Naive thymus-derived CD8-positive, alpha-beta T cell (primary cell): ENCODE measurements around the gene RCBTB2. TPM values are rescaled to one million over a fixed set of nuclear protein-coding genes. Genes with fewer than 3 reads are reported as not detected.

Source experiments
- ATAC-seq, 2 donors: fragments of 150-1000 bp; cut with Tn5 transposase in 1 of 2; sonication (Bioruptor Pico), chemical (Tn5 transposase) in 1 of 2; 1 replicate in 1 of 2; 2 replicates in 1 of 2; pipeline ENCODE4 v1.10.0; 2021; ENCODE audit warnings: mild to moderate bottlenecking in 2 of 2, moderate library complexity in 2 of 2
- POLR2A ChIA-PET: fragments of 350-600 bp; sonication (Branson Sonifier 250); formaldehyde crosslinking; loops from one replicate; lab custom pipeline; 2021; ENCODE audit warnings: antibody characterized with exemption; lab: Charles Lee
- DNase-seq, 10 donors: peaks; one replicate each; pipeline versions ENCODE4 v3.0.0 to v3.0.0-alpha.2; 2020 to 2022
- H3K27ac Mint-ChIP-seq, 10 donors: one replicate each; pipeline ENCODE4 v1.8.0; 2020 to 2022; ENCODE audit warnings: mild to moderate bottlenecking in 10 of 10, mixed read lengths in 10 of 10, moderate library complexity in 4 of 10, inconsistent platforms in 1 of 10
- H3K27me3 Mint-ChIP-seq, 5 donors: one replicate each; pipeline ENCODE4 v1.8.0; 2021 to 2022; ENCODE audit warnings: mixed read lengths in 5 of 5
- H3K36me3 Mint-ChIP-seq, 3 donors: one replicate each; pipeline ENCODE4 v1.8.0; 2020 to 2022; ENCODE audit warnings: mixed read lengths in 3 of 3, mild to moderate bottlenecking in 2 of 3, inconsistent platforms in 1 of 3
- H3K4me1 Mint-ChIP-seq, 4 donors: one replicate each; pipeline ENCODE4 v1.8.0; 2021 to 2022; ENCODE audit warnings: mixed read lengths in 4 of 4
- H3K4me3 Mint-ChIP-seq, 10 donors: one replicate each; pipeline ENCODE4 v1.8.0; 2020 to 2022; ENCODE audit warnings: mild to moderate bottlenecking in 10 of 10, mixed read lengths in 10 of 10, moderate library complexity in 6 of 10, inconsistent platforms in 1 of 10
- H3K9me3 Mint-ChIP-seq, 9 donors: one replicate each; pipeline ENCODE4 v1.8.0; 2020 to 2022; ENCODE audit warnings: mixed read lengths in 9 of 9, mild to moderate bottlenecking in 3 of 9, inconsistent platforms in 1 of 9, moderate library complexity in 1 of 9
- polyA plus RNA-seq, 3 donors: library from polyadenylated mRNA; unstranded; fragments of 300-500 nt; fragmentation: Illumina TruSeq; gene quantifications; one replicate each; pipeline ENCODE4 v1.2.3, GENCODE V29; 2021
- total RNA-seq, 8 experiments: library from RNA in 2 of 8; stranded (reverse) in 2 of 8; gene quantifications; one replicate each; pipeline ENCODE4 v1.2.3 and lab custom pipeline; 2021 to 2026

The RCBTB2 gene
- total and polyA plus RNA-seq, 5 experiments from 2014 or later: 6.3 to 17.6 (median 8.1) TPM

- no peaks in the 10 kb centered on the region for H3K27me3 Mint-ChIP-seq
- no peaks in the 10 kb centered on the region for H3K36me3 Mint-ChIP-seq
- H3K4me3 Mint-ChIP-seq: no peak overlapping the region
- H3K27ac Mint-ChIP-seq: peak overlapping the region in 1 of 10 donors; percentile 70
- H3K9me3 Mint-ChIP-seq: no peaks in the 10 kb centered on the region
- ATAC-seq: no peak
- no peak for DNase-seq
- peaks cover 30 to 85% (median 44%) of the 10 kb centered on the region in 4 donors for H3K4me1 Mint-ChIP-seq
- POLR2A ChIA-PET: no interaction called here
These were observed 30.1 kb downstream of the RCBTB2 start for GRCh38 chr13:48502601-48503319.

GRCh38 chr13:48501705-48502104 is 31.2 kb downstream of the RCBTB2 start:
- POLR2A ChIA-PET: no interaction called here
- H3K4me1 Mint-ChIP-seq: peaks cover 33 to 88% (median 48%) of the 10 kb centered on the region in 4 donors

DNA sequence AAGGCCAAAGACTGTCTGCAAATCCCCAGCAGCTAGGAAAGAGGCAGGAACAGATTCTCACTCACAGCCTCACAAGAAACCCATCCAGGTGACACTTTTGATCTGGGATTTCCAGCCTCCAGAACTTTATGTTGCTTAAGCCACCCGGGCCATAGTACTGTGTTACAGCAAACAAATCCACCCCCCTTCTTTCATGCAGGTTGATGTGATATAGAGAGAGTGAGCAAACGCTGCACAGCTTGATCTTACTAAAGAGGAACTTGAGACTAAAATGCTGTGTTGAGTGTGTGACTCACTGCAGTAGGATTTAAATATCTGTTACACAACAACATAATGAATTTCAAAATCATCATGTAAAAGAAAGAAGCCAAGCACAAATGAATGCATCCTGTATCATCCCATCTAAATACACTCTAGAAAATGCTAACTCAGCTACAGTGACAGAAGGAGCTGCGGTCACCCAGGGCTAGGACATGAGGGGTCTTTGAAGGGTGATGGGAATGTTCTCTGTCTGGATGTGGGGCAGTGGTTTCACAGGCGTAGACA is 32.2 kb downstream of the RCBTB2 start:
- H3K27me3 Mint-ChIP-seq: no peaks in the 10 kb centered on the region
- no peaks in the 10 kb centered on the region for H3K9me3 Mint-ChIP-seq
- no peak for DNase-seq
- no peak for ATAC-seq
- H3K4me3 Mint-ChIP-seq: no peak overlapping the region
- peak overlapping the region in 2 of 10 donors; percentile 21 to 37 for H3K27ac Mint-ChIP-seq
- POLR2A ChIA-PET: interaction anchor here (1.2 kb wide), 1 partner anchor 9 kb away, joined by 3 read pairs; no protein-coding TSS in a partner anchor
- H3K4me1 Mint-ChIP-seq: peaks cover 31 to 86% (median 45%) of the 10 kb centered on the region in 4 donors
- no peaks in the 10 kb centered on the region for H3K36me3 Mint-ChIP-seq

More at GRCh38 chr13:48501705-48502104, 31.2 kb downstream of the RCBTB2 start:
- Mint-ChIP-seq H3K27ac (no peak overlapping the region), H3K9me3 (no peaks in the 10 kb centered on the region), H3K27me3 (no peaks in the 10 kb centered on the region), H3K36me3 (no peaks in the 10 kb centered on the region), H3K4me3 (no peak overlapping the region)
- DNase-seq: no peak
- ATAC-seq: no peak

DNA sequence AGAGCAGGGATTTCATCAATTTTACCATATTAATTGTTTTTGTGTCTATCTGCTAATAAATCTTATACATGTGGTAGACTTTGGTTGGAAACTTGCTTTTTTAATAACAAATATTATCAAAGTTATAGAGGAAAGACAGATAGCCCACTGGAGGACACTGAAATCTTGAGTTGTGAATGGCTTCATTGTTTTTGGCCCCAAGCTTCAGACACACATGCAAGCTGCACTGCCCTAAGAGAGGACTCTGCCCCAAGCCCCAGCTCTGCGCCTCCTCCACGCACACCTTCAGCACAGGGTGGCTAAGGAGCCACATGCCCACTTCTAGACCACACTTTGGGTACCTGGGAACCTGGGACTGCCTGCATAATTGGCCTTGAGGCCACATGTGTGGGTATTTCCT is 35.2 kb downstream of the RCBTB2 start:
- DNase-seq: no peak
- POLR2A ChIA-PET: interaction anchor here (1.2 to 1.4 kb wide), 2 partner anchors 35 to 36 kb away, joined by 3 to 5 read pairs; no protein-coding TSS in a partner anchor
- Mint-ChIP-seq H3K36me3 (no peaks in the 10 kb centered on the region), H3K27me3 (no peaks in the 10 kb centered on the region), H3K27ac (no peak overlapping the region), H3K9me3 (no peaks in the 10 kb centered on the region), H3K4me1 (peaks cover 13 to 70% (median 23%) of the 10 kb centered on the region in 4 donors), H3K4me3 (no peak overlapping the region)
- ATAC-seq: no peak

GRCh38 chr13:48496271-48497161 is 36.4 kb downstream of the RCBTB2 start:
- peaks cover 13 to 62% (median 23%) of the 10 kb centered on the region in 4 donors for H3K4me1 Mint-ChIP-seq
- peak overlapping the region in 7 of 10 donors; percentile 7 to 72 (median 36) for H3K4me3 Mint-ChIP-seq
- H3K27me3 Mint-ChIP-seq: no peaks in the 10 kb centered on the region
- peak overlapping the region in 8 of 10 donors; percentile 3 to 75 (median 50) for H3K27ac Mint-ChIP-seq
- DNase-seq (peak in 2 of 10 donors; percentile 15 to 28), ATAC-seq (no peak)
- POLR2A ChIA-PET: interaction anchor here (1.0 to 1.6 kb wide), 2 partner anchors 9 to 36 kb away, joined by 3 to 9 read pairs; partner anchors contain the start of gene RCBTB2
- H3K9me3 Mint-ChIP-seq: no peaks in the 10 kb centered on the region
- H3K36me3 Mint-ChIP-seq: no peaks in the 10 kb centered on the region

- DNase-seq: no peak
- Mint-ChIP-seq H3K36me3 (no peaks in the 10 kb centered on the region), H3K9me3 (no peaks in the 10 kb centered on the region), H3K4me3 (no peak overlapping the region), H3K4me1 (peaks cover 16 to 47% (median 21%) of the 10 kb centered on the region in 4 donors), H3K27ac (peak overlapping the region in 1 of 10 donors; percentile 21), H3K27me3 (no peaks in the 10 kb centered on the region)
- POLR2A ChIA-PET: interaction anchor here (0.6 to 3.4 kb wide), 3 partner anchors 11 to 380 kb away, joined by 3 to 35 read pairs (median 3); partner anchors contain the start of gene RCBTB2
- ATAC-seq: no peak
These were observed 38.0 kb downstream of the RCBTB2 start for GRCh38 chr13:48494874-48495273.

DNA sequence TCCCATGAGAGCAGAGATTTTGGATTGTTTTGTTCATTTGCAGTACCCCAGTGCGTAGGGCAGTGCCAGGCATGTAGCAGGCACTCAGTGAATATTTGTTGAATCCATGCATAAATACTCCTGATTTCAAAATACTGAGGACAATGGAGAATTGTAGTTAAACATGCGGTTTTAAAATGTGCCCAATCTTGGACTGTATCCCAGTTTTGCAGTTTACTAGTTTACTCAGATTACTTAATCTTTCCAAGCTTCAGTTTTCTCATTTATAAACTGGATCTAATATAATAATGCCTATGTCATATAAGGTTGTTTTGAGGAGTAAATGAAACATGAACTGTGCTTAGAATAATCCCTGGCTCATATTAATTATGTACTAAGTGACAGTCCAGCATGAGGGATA is 39.0 kb downstream of the RCBTB2 start:
- peaks cover 18 to 38% (median 19%) of the 10 kb centered on the region in 4 donors for H3K4me1 Mint-ChIP-seq

DNA sequence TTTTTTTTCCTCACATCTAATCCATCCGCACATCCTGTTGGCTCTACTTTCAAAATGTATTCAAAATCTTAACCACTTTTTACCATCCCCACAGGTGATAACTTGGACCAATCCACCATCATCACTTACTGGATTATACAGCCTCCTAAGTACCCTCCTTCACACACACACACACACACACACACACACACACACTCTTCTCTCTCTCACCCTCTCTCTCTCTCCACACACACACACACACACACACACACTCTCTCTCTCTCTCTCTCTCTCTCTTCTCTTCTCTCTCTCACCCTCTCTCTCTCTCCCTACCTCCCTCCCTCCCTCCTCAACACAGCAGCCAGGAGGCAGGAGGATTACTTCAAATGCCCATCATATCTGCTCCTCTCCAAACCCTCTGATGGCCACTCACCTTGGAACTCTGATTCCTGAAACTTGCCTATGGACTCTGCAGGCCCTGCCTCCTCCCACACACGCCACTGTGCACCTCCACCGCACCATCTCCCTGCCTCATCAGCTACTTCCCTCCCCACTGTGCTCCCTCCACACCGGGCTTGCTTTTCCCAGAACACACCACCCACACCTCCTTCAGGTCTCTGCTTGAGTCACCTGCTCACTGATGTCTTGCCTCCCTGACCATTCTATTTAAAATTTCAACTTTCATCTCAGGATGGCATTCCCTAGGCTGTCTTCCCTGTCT is 39.7 kb downstream of the RCBTB2 start:
- no peaks in the 10 kb centered on the region for H3K27me3 Mint-ChIP-seq
- peaks cover 0 to 7% (median 2%) of the 10 kb centered on the region in 3 donors for H3K36me3 Mint-ChIP-seq
- no peak overlapping the region for H3K4me3 Mint-ChIP-seq
- peak; percentile 16 to 49 for ATAC-seq
- H3K9me3 Mint-ChIP-seq: no peaks in the 10 kb centered on the region
- no peak overlapping the region for H3K27ac Mint-ChIP-seq
- peak in 2 of 10 donors; percentile 22 to 43 for DNase-seq
- peaks cover 15 to 34% (median 20%) of the 10 kb centered on the region in 4 donors for H3K4me1 Mint-ChIP-seq
- POLR2A ChIA-PET: interaction anchor here (0.6 to 3.4 kb wide), 5 partner anchors 9 to 69 kb away, joined by 3 to 35 read pairs (median 4); partner anchors contain the start of gene RCBTB2

More for the DNA sequence above, 39.0 kb downstream of the RCBTB2 start:
- Mint-ChIP-seq H3K27me3 (no peaks in the 10 kb centered on the region), H3K4me3 (no peak overlapping the region), H3K27ac (peak overlapping the region in 1 of 10 donors; percentile 11), H3K9me3 (no peaks in the 10 kb centered on the region), H3K36me3 (peaks cover 0 to 4% (median 0%) of the 10 kb centered on the region in 3 donors)
- DNase-seq (no peak), ATAC-seq (no peak)
- POLR2A ChIA-PET: interaction anchor here (2.5 to 3.4 kb wide), 2 partner anchors 12 to 39 kb away, joined by 17 to 35 read pairs; partner anchors contain the start of gene RCBTB2

DNA sequence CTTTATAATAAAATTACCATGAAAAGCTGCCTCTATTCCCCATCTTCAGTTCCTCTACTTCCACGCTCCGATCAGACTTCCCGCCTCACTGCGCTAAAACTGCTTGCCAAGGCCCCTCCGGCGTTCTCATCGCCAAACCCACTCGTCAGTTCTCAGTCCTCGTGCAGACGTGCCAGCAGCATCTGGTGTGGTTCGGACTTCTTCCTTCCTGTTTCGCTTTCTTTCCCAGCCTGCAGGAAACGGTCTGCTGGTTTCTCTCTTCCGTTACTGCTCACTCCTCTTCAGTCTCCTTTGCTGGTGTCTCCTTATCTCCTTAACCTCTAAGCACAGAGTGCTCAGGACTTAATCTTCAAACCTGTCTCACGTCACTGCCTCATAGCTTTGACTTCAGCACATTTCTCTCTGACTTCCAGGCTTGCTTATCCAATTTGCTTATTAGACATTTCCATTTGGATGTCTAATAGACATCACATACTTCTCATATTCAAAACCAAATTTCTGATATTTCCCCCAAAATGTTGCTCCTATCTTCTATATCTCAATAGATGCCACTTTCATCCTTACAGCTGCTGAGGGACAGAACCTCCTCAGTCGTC is 40.3 kb downstream of the RCBTB2 start:
- Mint-ChIP-seq H3K4me1 (peaks cover 15 to 31% (median 20%) of the 10 kb centered on the region in 4 donors), H3K9me3 (no peaks in the 10 kb centered on the region), H3K27me3 (no peaks in the 10 kb centered on the region), H3K27ac (no peak overlapping the region), H3K4me3 (no peak overlapping the region), H3K36me3 (peaks cover 0 to 11% (median 9%) of the 10 kb centered on the region in 3 donors)
- ATAC-seq (peak; percentile 90 to 93), DNase-seq (peak; percentile 26 to 85 (median 67))
- POLR2A ChIA-PET: interaction anchor here (0.6 to 3.4 kb wide), 7 partner anchors 8 to 80 kb away, joined by 3 to 35 read pairs (median 3); partner anchors contain the start of genes LPAR6 and RCBTB2

GRCh38 chr13:48492096-48492440 is 40.8 kb downstream of the RCBTB2 start:
- Mint-ChIP-seq H3K36me3 (peaks cover 0 to 14% (median 13%) of the 10 kb centered on the region in 3 donors), H3K9me3 (peaks cover 0 to 3% (median 0%) of the 10 kb centered on the region in 9 donors), H3K27ac (no peak overlapping the region), H3K27me3 (no peaks in the 10 kb centered on the region), H3K4me3 (no peak overlapping the region), H3K4me1 (peaks cover 12 to 31% (median 20%) of the 10 kb centered on the region in 4 donors)
- ATAC-seq (peak; percentile 28 to 40), DNase-seq (peak in 2 of 10 donors; percentile 5 to 14)
- POLR2A ChIA-PET: interaction anchor here (1.0 to 3.4 kb wide), 5 partner anchors 9 to 79 kb away, joined by 3 to 35 read pairs (median 3); partner anchors contain the start of genes LPAR6 and RCBTB2
